Measurements from ENCODE around the gene ALS2CL.

DNA sequence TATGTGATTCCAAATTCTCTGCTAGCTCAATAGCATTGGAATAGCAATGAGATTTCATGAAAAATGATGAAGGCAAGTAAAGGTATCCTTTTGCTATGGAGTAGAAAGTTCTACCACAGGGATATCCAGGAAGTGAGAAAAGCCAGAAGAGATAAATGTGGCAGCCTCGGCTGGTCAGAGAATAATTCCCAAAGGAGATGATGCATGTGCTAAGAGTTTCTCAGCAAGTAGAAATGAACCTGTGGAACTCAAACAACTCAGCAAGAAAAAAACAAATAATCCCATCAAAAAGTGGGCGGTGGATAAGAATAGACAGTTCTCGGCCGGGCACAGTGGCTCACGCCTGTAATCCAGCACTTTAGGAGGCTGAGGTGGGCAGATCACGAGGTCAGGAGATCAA lies 38.2 kb downstream of the ALS2CL start:
- TF ChIP-seq, protein P1, sequence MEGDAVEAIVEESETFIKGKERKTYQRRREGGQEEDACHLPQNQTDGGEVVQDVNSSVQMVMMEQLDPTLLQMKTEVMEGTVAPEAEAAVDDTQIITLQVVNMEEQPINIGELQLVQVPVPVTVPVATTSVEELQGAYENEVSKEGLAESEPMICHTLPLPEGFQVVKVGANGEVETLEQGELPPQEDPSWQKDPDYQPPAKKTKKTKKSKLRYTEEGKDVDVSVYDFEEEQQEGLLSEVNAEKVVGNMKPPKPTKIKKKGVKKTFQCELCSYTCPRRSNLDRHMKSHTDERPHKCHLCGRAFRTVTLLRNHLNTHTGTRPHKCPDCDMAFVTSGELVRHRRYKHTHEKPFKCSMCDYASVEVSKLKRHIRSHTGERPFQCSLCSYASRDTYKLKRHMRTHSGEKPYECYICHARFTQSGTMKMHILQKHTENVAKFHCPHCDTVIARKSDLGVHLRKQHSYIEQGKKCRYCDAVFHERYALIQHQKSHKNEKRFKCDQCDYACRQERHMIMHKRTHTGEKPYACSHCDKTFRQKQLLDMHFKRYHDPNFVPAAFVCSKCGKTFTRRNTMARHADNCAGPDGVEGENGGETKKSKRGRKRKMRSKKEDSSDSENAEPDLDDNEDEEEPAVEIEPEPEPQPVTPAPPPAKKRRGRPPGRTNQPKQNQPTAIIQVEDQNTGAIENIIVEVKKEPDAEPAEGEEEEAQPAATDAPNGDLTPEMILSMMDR (IDR thresholded peaks at IDR 0.05) = no peak
- TF ChIP-seq POLR2A (IDR thresholded peaks at IDR 0.05) = no peak
